Stomach (tissue), 4 donors: Measurements from ENCODE around the gene TGM3.

ENCODE experiments used
- EP300 ChIP-seq: sonication (generic); formaldehyde crosslinking; IDR thresholded peaks from one replicate; pipeline ENCODE4 v1.6.1; 2017; ENCODE audit warnings: antibody characterized with exemption
- POLR2A ChIP-seq, 4 donors: fragments of 450-650 bp; IDR thresholded peaks; one replicate each; pipeline ENCODE4 v1.6.1; 2016; ENCODE audit warnings: antibody characterized with exemption in 4 of 4, control low read depth in 2 of 4, mild to moderate bottlenecking in 1 of 4, moderate library complexity in 1 of 4
- POLR2AphosphoS5 ChIP-seq, 3 donors: sonication (generic); formaldehyde crosslinking; IDR thresholded peaks; one replicate each; pipeline ENCODE4 v1.6.1; 2016; ENCODE audit warnings: antibody characterized with exemption in 3 of 3
- TF ChIP-seq, protein P1 (sequence below), 7 experiments: fragments of 450-650 bp in 4 of 7; fragments of 200-600 bp in 3 of 7; sonication (generic) in 3 of 7; IDR thresholded peaks; one replicate each; pipeline ENCODE4 v1.5.1; 2016 to 2019; ENCODE audit warnings: antibody characterized with exemption in 7 of 7, control low read depth in 2 of 7, mild to moderate bottlenecking in 1 of 7

DNA sequence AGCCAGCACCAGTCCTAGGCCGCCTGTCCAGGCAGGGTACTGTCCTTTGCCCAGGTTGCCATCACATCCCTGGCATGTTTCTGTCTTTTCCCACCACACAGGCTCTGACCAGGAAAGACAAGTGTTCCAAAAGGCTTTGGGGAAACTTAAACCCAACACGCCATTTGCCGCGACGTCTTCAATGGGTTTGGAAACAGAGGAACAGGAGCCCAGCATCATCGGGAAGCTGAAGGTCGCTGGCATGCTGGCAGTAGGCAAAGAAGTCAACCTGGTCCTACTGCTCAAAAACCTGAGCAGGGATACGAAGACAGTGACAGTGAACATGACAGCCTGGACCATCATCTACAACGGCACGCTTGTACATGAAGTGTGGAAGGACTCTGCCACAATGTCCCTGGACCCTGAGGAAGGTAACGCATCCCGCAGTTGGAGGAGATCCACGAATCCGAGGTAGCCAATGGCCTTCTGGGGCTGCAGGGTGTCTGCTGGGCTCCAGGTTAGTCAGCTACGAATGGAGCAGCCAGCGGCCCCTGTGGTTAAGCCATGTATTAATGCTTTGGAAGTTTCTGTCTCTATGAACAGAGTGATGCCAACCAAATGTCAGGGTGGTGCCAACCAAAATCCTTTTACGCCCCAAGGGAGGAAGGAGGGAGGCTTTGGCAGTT is 36.2 kb downstream of the TGM3 start:
- TF ChIP-seq POLR2A (IDR thresholded peaks at IDR 0.05) (no peak), POLR2AphosphoS5 (IDR thresholded peaks at IDR 0.05) (no peak), EP300 (no peak)
- TF ChIP-seq, protein P1, sequence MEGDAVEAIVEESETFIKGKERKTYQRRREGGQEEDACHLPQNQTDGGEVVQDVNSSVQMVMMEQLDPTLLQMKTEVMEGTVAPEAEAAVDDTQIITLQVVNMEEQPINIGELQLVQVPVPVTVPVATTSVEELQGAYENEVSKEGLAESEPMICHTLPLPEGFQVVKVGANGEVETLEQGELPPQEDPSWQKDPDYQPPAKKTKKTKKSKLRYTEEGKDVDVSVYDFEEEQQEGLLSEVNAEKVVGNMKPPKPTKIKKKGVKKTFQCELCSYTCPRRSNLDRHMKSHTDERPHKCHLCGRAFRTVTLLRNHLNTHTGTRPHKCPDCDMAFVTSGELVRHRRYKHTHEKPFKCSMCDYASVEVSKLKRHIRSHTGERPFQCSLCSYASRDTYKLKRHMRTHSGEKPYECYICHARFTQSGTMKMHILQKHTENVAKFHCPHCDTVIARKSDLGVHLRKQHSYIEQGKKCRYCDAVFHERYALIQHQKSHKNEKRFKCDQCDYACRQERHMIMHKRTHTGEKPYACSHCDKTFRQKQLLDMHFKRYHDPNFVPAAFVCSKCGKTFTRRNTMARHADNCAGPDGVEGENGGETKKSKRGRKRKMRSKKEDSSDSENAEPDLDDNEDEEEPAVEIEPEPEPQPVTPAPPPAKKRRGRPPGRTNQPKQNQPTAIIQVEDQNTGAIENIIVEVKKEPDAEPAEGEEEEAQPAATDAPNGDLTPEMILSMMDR (IDR thresholded peaks at IDR 0.05): no peak
